ENCODE data around the gene SULT1A3.

DNA sequence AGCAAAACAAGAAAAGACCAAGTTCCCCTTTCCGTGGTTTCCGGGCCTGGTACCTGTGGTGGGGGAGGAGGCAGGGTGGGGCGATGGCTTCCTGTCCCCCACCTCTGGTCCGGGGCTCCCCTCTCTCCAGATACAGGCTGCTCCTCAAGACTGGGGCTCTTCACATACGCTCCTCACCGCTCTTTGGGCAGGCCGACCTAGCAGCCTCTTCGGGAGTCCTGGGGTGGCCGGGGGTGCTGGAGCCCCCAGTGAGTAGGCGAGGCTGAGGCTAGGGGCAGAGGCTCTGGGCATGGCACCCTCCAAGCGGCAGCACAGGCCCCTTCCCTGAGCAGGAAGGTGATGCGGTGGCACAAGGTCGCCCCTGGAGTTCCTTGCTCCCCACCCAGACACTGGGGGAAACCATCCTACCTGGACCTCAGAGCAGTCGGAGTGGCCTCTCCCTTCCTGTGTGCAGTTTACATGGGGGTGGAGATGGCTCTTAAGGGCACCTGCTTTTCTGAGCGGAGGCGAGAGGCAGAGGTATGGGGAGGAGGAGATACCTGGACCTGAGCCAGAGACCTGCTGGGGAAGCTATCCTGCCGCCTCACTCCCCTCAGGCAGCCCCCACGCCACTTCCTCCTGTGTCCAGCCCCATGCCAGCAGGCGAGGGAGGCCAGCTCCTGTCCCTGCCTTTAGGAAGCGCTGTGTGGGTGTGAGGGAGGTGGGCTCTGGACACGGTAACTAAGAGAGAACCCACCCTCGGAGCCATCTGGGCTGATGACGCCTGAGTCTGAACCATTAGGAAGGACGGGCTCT is 14.8 kb upstream of the SULT1A3 start:
- no peak for TF ChIP-seq E2F1 (CRISPR knock-in tag; IDR thresholded peaks at IDR 0.05)
- no peak for TF ChIP-seq ZNF671 (CRISPR knock-in tag; IDR thresholded peaks at IDR 0.05)
- no peak for TF ChIP-seq USF2 (CRISPR knock-in tag; IDR thresholded peaks at IDR 0.05)
- TF ChIP-seq, protein P1, sequence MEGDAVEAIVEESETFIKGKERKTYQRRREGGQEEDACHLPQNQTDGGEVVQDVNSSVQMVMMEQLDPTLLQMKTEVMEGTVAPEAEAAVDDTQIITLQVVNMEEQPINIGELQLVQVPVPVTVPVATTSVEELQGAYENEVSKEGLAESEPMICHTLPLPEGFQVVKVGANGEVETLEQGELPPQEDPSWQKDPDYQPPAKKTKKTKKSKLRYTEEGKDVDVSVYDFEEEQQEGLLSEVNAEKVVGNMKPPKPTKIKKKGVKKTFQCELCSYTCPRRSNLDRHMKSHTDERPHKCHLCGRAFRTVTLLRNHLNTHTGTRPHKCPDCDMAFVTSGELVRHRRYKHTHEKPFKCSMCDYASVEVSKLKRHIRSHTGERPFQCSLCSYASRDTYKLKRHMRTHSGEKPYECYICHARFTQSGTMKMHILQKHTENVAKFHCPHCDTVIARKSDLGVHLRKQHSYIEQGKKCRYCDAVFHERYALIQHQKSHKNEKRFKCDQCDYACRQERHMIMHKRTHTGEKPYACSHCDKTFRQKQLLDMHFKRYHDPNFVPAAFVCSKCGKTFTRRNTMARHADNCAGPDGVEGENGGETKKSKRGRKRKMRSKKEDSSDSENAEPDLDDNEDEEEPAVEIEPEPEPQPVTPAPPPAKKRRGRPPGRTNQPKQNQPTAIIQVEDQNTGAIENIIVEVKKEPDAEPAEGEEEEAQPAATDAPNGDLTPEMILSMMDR (IDR thresholded peaks at IDR 0.05): no peak
- no peak for TF ChIP-seq IRF1 (CRISPR knock-in tag; IDR thresholded peaks at IDR 0.05)
- no peak for TF ChIP-seq CBFB (CRISPR knock-in tag; IDR thresholded peaks at IDR 0.05; ENCODE audit: low read depth)
